Esophagus muscularis mucosa (tissue), 4 donors: ENCODE measurements around the gene CTNNA3. TPM values are rescaled to one million over a fixed set of nuclear protein-coding genes. Genes with fewer than 3 reads are reported as not detected.
A peak's percentile ranks its signal among the peaks of the same experiment; 100 is the strongest.

ENCODE experiments used
- DNase-seq: peaks from one replicate; pipeline ENCODE4 v3.0.0-alpha.2; 2017; ENCODE audit errors: extremely low spot score
- H3K27ac ChIP-seq, 4 donors: fragments of 200-600 bp; sonication (generic); replicated peaks in 1 of 4; 1 replicate in 3 of 4; 2 replicates in 1 of 4; pipeline ENCODE4 v1.5.1; 2016 to 2019; ENCODE audit warnings: mild to moderate bottlenecking in 1 of 4
- H3K27me3 ChIP-seq, 4 donors: fragments of 200-600 bp; sonication (generic); one replicate each; pipeline versions ENCODE4 v1.5.1 to v1.6.0; 2016 to 2019
- H3K36me3 ChIP-seq, 4 donors: fragments of 200-600 bp; sonication (generic); one replicate each; pipeline ENCODE4 v1.5.1; 2016 to 2019
- H3K4me1 ChIP-seq, 4 donors: fragments of 200-600 bp; sonication (generic); one replicate each; pipeline ENCODE4 v1.5.1; 2016 to 2019
- H3K4me3 ChIP-seq, 4 donors: fragments of 200-600 bp; sonication (generic); 1 replicate in 2 of 4; 2 replicates in 2 of 4; pipeline ENCODE4 v1.5.1; 2016 to 2019; ENCODE audit warnings: mild to moderate bottlenecking in 4 of 4, moderate library complexity in 1 of 4
- H3K9me3 ChIP-seq, 4 donors: fragments of 200-600 bp; sonication (generic); 1 replicate in 3 of 4; 2 replicates in 1 of 4; pipeline ENCODE4 v1.5.1; 2016 to 2019
- CTCF ChIP-seq, 3 experiments: fragments of 200-600 bp in 2 of 3; fragments of 450-650 bp in 1 of 3; sonication (generic) in 2 of 3; IDR thresholded peaks; one replicate each; pipeline ENCODE4 v1.5.1; 2017 to 2019; ENCODE audit warnings: antibody characterized with exemption in 3 of 3, mild to moderate bottlenecking in 2 of 3, moderate library complexity in 1 of 3
- EP300 ChIP-seq: sonication (generic); formaldehyde crosslinking; IDR thresholded peaks from one replicate; pipeline ENCODE4 v1.6.1; 2017; ENCODE audit warnings: antibody characterized with exemption
- POLR2A ChIP-seq: fragments of 450-650 bp; IDR thresholded peaks from one replicate; pipeline ENCODE4 v1.6.1; 2017; ENCODE audit warnings: antibody characterized with exemption, moderate library complexity, mild to moderate bottlenecking, low read depth
- POLR2AphosphoS5 ChIP-seq, 2 donors: sonication (generic); formaldehyde crosslinking; IDR thresholded peaks; one replicate each; pipeline ENCODE4 v1.6.1; 2017; ENCODE audit warnings: antibody characterized with exemption in 2 of 2
- WGBS: methylation state at CpG from one replicate; pipeline ENCODE4 v1.1.5; 2018; 5-methylcytosine and 5-hydroxymethylcytosine counted together
- intact Hi-C: fragments of 100-400 bp; cut with DNase I; formaldehyde crosslinking; loops from one replicate; pipeline ENCODE4 v1.15.1; 2023
- total RNA-seq, 4 donors: library from RNA; depleted of rRNA; stranded (reverse); fragments of >200 nt; gene quantifications; one replicate each; pipeline versions ENCODE4 v1.1.0 to v1.2.1, GENCODE V29; 2016

CTNNA3 gene
- total RNA-seq, 4 donors from 2014 or later = 5.1 to 27.8 (median 17.6) TPM

GRCh38 chr10:66926841-66927240 is 769.2 kb downstream of the CTNNA3 start:
- Histone ChIP-seq H3K4me3 (no peak overlapping the region), H3K27me3 (peaks cover 0 to 38% (median 4%) of the 10 kb centered on the region in 4 donors), H3K4me1 (peaks cover 0 to 29% (median 20%) of the 10 kb centered on the region in 4 donors), H3K36me3 (no peaks in the 10 kb centered on the region), H3K9me3 (no peaks in the 10 kb centered on the region), H3K27ac (no peak overlapping the region)
- 87% methylated on average over 5 of the region's 5 CpGs for WGBS
- intact Hi-C loops = no loop called here
- TF ChIP-seq EP300 = no peak
- no peak for TF ChIP-seq CTCF (IDR thresholded peaks at IDR 0.05)
- no peak for TF ChIP-seq POLR2A
- no peak for TF ChIP-seq POLR2AphosphoS5 (IDR thresholded peaks at IDR 0.05)
- DNase-seq = no peak

DNA sequence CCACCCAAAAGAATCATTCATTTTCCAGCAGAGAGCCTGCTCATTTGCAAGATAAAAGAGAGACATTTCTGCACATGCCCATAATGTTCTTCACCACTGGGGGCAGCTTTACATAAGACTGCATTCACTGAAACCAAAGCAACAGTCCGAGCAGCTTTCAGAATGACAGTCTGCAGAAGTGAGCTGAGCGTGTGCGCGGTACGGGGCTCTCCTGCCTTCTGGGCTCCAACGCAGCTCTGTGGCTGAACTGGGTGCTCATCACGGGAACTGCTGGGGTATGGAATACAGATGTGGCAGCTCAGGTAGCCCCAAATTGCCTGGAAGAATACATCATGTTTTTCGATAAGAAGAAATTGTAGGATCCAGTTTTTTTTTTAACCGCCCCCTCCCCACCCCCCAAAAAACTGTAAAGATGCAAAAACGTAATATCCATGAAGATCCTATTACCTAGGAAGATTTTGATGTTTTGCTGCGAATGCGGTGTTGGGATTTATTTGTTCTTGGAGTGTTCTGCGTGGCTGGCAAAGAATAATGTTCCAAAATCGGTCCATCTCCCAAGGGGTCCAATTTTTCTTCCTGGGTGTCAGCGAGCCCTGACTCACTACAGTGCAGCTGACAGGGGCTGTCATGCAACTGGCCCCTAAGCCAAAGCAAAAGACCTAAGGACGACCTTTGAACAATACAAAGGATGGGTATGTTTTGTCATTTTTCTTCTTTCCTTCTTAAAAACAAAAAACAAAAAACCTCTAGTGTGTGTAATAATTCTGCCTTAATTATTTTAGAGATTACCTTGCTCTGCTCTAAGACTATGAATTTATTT is 769.9 kb downstream of the CTNNA3 start, which contains the start of gene LRRTM3:
LRRTM3 (plus strand) TSS at position 141 of the 820 bp plus-strand sequence.
- H3K27ac ChIP-seq = no peak within 1 kb of the TSS
- H3K9me3 ChIP-seq = no peaks in the 10 kb centered on the region
- H3K27me3 ChIP-seq = peaks cover 0 to 38% (median 4%) of the 10 kb centered on the region in 4 donors
- peaks cover 0 to 29% (median 20%) of the 10 kb centered on the region in 4 donors for H3K4me1 ChIP-seq
- no peaks in the 10 kb centered on the region for H3K36me3 ChIP-seq
- intact Hi-C loops = no loop called here
- WGBS = 10% methylated on average over 13 of the region's 16 CpGs
- TF ChIP-seq EP300 (no peak), CTCF (IDR thresholded peaks at IDR 0.05) (peak; percentile 48 to 68 (median 50)), POLR2AphosphoS5 (IDR thresholded peaks at IDR 0.05) (no peak), POLR2A (no peak)
- H3K4me3 ChIP-seq = peak within 1 kb of the TSS; percentile 21 to 40 (median 32)
- DNase-seq = no peak

GRCh38 chr10:66925373-66925772 is 770.6 kb downstream of the CTNNA3 start:
- DNase-seq = no peak
- no peak for TF ChIP-seq CTCF (IDR thresholded peaks at IDR 0.05)
- no peak for TF ChIP-seq POLR2AphosphoS5 (IDR thresholded peaks at IDR 0.05)
- no peak for TF ChIP-seq EP300
- TF ChIP-seq POLR2A = no peak
- intact Hi-C loops = no loop called here
- WGBS = 35% methylated on average over 7 of the region's 7 CpGs
- no peaks in the 10 kb centered on the region for H3K9me3 ChIP-seq
- peaks cover 0 to 34% (median 4%) of the 10 kb centered on the region in 4 donors for H3K27me3 ChIP-seq
- no peak overlapping the region for H3K27ac ChIP-seq
- peaks cover 0 to 29% (median 20%) of the 10 kb centered on the region in 4 donors for H3K4me1 ChIP-seq
- no peaks in the 10 kb centered on the region for H3K36me3 ChIP-seq
- H3K4me3 ChIP-seq = peak overlapping the region in 2 of 4 donors; percentile 21 to 32

GRCh38 chr10:66924674-66925345 is 771.2 kb downstream of the CTNNA3 start:
- Histone ChIP-seq H3K36me3 (no peaks in the 10 kb centered on the region), H3K4me3 (no peak overlapping the region), H3K4me1 (peaks cover 0 to 29% (median 20%) of the 10 kb centered on the region in 4 donors), H3K27me3 (peaks cover 0 to 29% (median 3%) of the 10 kb centered on the region in 4 donors), H3K9me3 (no peaks in the 10 kb centered on the region), H3K27ac (no peak overlapping the region)
- DNase-seq = no peak
- WGBS = 75% methylated on average over 10 of the region's 10 CpGs
- intact Hi-C loops = no loop called here
- TF ChIP-seq POLR2AphosphoS5 (IDR thresholded peaks at IDR 0.05) (no peak), CTCF (IDR thresholded peaks at IDR 0.05) (no peak), POLR2A (no peak), EP300 (no peak)
